Gastroesophageal sphincter (tissue), 4 donors: ENCODE results near the gene STAC2. TPM values are rescaled to one million over a fixed set of nuclear protein-coding genes. Genes with fewer than 3 reads are reported as not detected.
"Not testable (repeated sequence)": the region's sequence is repeated elsewhere in the genome, so short reads cannot be mapped to it uniquely, and the experiment has no call there.

Experiments
- ATAC-seq: fragments of 150-250 bp; one replicate; pipeline ENCODE4 v1.9.1; 2016; ENCODE audit warnings: mild to moderate bottlenecking, moderate library complexity
- H3K27ac ChIP-seq, 4 donors: fragments of 200-600 bp; sonication (generic) in 3 of 4; 1 replicate in 3 of 4; 2 replicates in 1 of 4; pipeline ENCODE4 v1.5.1; 2016 to 2019
- H3K27me3 ChIP-seq: fragments of 200-600 bp; sonication (generic); one replicate; pipeline ENCODE4 v1.5.1; 2019
- H3K36me3 ChIP-seq, 2 donors: fragments of 200-600 bp; sonication (generic); one replicate each; pipeline ENCODE4 v1.5.1; 2019; ENCODE audit warnings: control low read depth in 1 of 2
- H3K4me1 ChIP-seq, 3 donors: fragments of 200-600 bp; sonication (generic); 1 replicate in 2 of 3; 2 replicates in 1 of 3; pipeline ENCODE4 v1.5.1; 2016 to 2019; ENCODE audit warnings: control low read depth in 2 of 3
- H3K4me3 ChIP-seq, 2 donors: fragments of 200-600 bp; sonication (generic); one replicate each; pipeline ENCODE4 v1.5.1; 2019; ENCODE audit warnings: mild to moderate bottlenecking in 1 of 2, moderate library complexity in 1 of 2
- H3K9me3 ChIP-seq, 3 donors: fragments of 200-600 bp; sonication (generic); one replicate each; pipeline ENCODE4 v1.5.1; 2017 to 2019; ENCODE audit warnings: control low read depth in 2 of 3
- CTCF ChIP-seq, 4 experiments: fragments of 200-600 bp in 2 of 4; fragments of 450-650 bp in 2 of 4; sonication (generic) in 1 of 4; IDR thresholded peaks; one replicate each; pipeline ENCODE4 v1.5.1; 2017 to 2019; ENCODE audit warnings: antibody characterized with exemption in 4 of 4, mild to moderate bottlenecking in 2 of 4, moderate library complexity in 2 of 4
- EP300 ChIP-seq: sonication (generic); formaldehyde crosslinking; IDR thresholded peaks from one replicate; pipeline ENCODE4 v1.6.1; 2017; ENCODE audit warnings: antibody characterized with exemption, mild to moderate bottlenecking
- POLR2A ChIP-seq, 2 donors: fragments of 450-650 bp; IDR thresholded peaks; one replicate each; pipeline ENCODE4 v1.6.1; 2017; ENCODE audit warnings: antibody characterized with exemption in 2 of 2, mild to moderate bottlenecking in 2 of 2, moderate library complexity in 1 of 2
- POLR2AphosphoS5 ChIP-seq: sonication (generic); formaldehyde crosslinking; IDR thresholded peaks from one replicate; pipeline ENCODE4 v1.6.1; 2017; ENCODE audit warnings: antibody characterized with exemption
- WGBS, 2 donors: methylation state at CpG; one replicate each; pipeline ENCODE4 v1.1.5; 2018; ENCODE audit warnings: low coverage in 1 of 2; 5-methylcytosine and 5-hydroxymethylcytosine counted together
- total RNA-seq, 4 donors: library from RNA; depleted of rRNA; stranded (reverse); fragments of >200 nt; gene quantifications; one replicate each; pipeline ENCODE4 v1.1.0, GENCODE V29; 2016

STAC2 gene
- total RNA-seq, 4 donors from 2014 or later, result 0.13 to 0.57 TPM; not detected in 2

GRCh38 chr17:39252788-39253460, 27.2 kb upstream of the STAC2 start:
- H3K36me3 ChIP-seq, result peaks cover 0 to 63% of the 10 kb centered on the region in 2 donors

GRCh38 chr17:39251997-39252396, 26.3 kb upstream of the STAC2 start:
- Histone ChIP-seq H3K4me3 (no peak overlapping the region), H3K9me3 (no peaks in the 10 kb centered on the region), H3K27ac (no peak overlapping the region), H3K4me1 (no peaks in the 10 kb centered on the region), H3K27me3 (no peaks in the 10 kb centered on the region), H3K36me3 (peaks cover 0 to 54% of the 10 kb centered on the region in 2 donors)
- TF ChIP-seq POLR2AphosphoS5, result no peak
- no peak for TF ChIP-seq CTCF (IDR thresholded peaks at IDR 0.05)
- no peak for TF ChIP-seq POLR2A (IDR thresholded peaks at IDR 0.05)
- no peak for TF ChIP-seq EP300
- WGBS, 2 donors, result 67 to 80% methylated on average over 1 of the region's 1 CpG
- no peak for ATAC-seq

More at GRCh38 chr17:39252788-39253460, 27.2 kb upstream of the STAC2 start:
- Histone ChIP-seq H3K4me1 (no peaks in the 10 kb centered on the region), H3K27ac (no peak overlapping the region), H3K9me3 (no peaks in the 10 kb centered on the region), H3K27me3 (no peaks in the 10 kb centered on the region), H3K4me3 (no peak overlapping the region)
- TF ChIP-seq CTCF (IDR thresholded peaks at IDR 0.05), result no peak
- TF ChIP-seq EP300, result no peak
- no peak for TF ChIP-seq POLR2AphosphoS5
- ATAC-seq, result no peak
- WGBS, 2 donors, result 30 to 48% methylated on average over 3 to 7 of the region's 7 CpGs

GRCh38 chr17:39250076-39250475, 24.3 kb upstream of the STAC2 start:
- H3K27ac ChIP-seq, H3K4me3 ChIP-seq, ATAC-seq, H3K4me1 ChIP-seq, H3K27me3 ChIP-seq, H3K9me3 ChIP-seq: not testable (repeated sequence)
- WGBS, 2 donors, result 92 to 96% methylated on average over 6 to 9 of the region's 12 CpGs
- H3K36me3 ChIP-seq, result peaks cover 0 to 36% of the 10 kb centered on the region in 2 donors

GRCh38 chr17:39246274-39246673, 20.5 kb upstream of the STAC2 start:
- TF ChIP-seq POLR2A (IDR thresholded peaks at IDR 0.05), result no peak
- TF ChIP-seq CTCF (IDR thresholded peaks at IDR 0.05), result no peak
- no peak for TF ChIP-seq POLR2AphosphoS5
- TF ChIP-seq EP300, result no peak
- WGBS, 2 donors, result 40 to 100% methylated on average over 1 to 3 of the region's 3 CpGs

GRCh38 chr17:39244600-39245570, 19.1 kb upstream of the STAC2 start:
- Histone ChIP-seq H3K9me3 (no peaks in the 10 kb centered on the region), H3K4me1 (peaks cover 0 to 14% (median 0%) of the 10 kb centered on the region in 3 donors), H3K27me3 (peaks cover 32% of the 10 kb centered on the region), H3K4me3 (no peak overlapping the region), H3K27ac (no peak overlapping the region), H3K36me3 (no peaks in the 10 kb centered on the region)
- 35% methylated on average over 6 of the region's 6 CpGs; no CpG with 5 or more reads in 1 of the 2 donors for WGBS, 2 donors
- peak; percentile 81 for ATAC-seq
- TF ChIP-seq CTCF (IDR thresholded peaks at IDR 0.05), result peak; percentile 91 to 98 (median 94)
- TF ChIP-seq EP300, result no peak
- TF ChIP-seq POLR2A (IDR thresholded peaks at IDR 0.05), result peak in 1 of 2 donors; percentile 2
- no peak for TF ChIP-seq POLR2AphosphoS5

More at GRCh38 chr17:39246274-39246673, 20.5 kb upstream of the STAC2 start:
- Histone ChIP-seq H3K27me3 (peaks cover 21% of the 10 kb centered on the region), H3K27ac (no peak overlapping the region), H3K4me1 (peaks cover 0 to 14% (median 0%) of the 10 kb centered on the region in 3 donors), H3K4me3 (no peak overlapping the region), H3K36me3 (peaks cover 0 to 5% of the 10 kb centered on the region in 2 donors), H3K9me3 (no peaks in the 10 kb centered on the region)
- ATAC-seq, result no peak
